GM23248 (cell line): ENCODE measurements around the gene TNIP1. TPM values are rescaled to one million over a fixed set of nuclear protein-coding genes. Genes with fewer than 3 reads are reported as not detected.

Experiments used
- DNase-seq: peaks from one replicate; pipeline ENCODE4 v3.0.0-alpha.2; 2015
- H2AFZ ChIP-seq: fragments of 200-600 bp; sonication (generic); 2 replicates; pipeline ENCODE4 v1.6.1; 2016; ENCODE audit warnings: antibody characterized with exemption
- H3F3A ChIP-seq: fragments of 200-600 bp; sonication (generic); 2 replicates; pipeline ENCODE4 v1.6.1; 2016; ENCODE audit warnings: mild to moderate bottlenecking, antibody characterized with exemption, mixed run types; ENCODE audit not compliant: insufficient read depth
- H3K27ac ChIP-seq: fragments of 200-600 bp; sonication (generic); 2 replicates; pipeline ENCODE4 v1.5.1; 2016; ENCODE audit warnings: mild to moderate bottlenecking
- H3K27me3 ChIP-seq: fragments of 200-600 bp; sonication (generic); replicated peaks from 2 replicates; pipeline ENCODE4 v1.6.1; 2016; ENCODE audit warnings: mild to moderate bottlenecking; ENCODE audit not compliant: insufficient read depth
- H3K36me3 ChIP-seq: fragments of 200-600 bp; sonication (generic); 2 replicates; pipeline ENCODE4 v1.6.1; 2016; ENCODE audit warnings: low read depth, mild to moderate bottlenecking
- H3K4me1 ChIP-seq: fragments of 200-600 bp; sonication (generic); 2 replicates; pipeline ENCODE4 v1.6.1; 2016; ENCODE audit warnings: mild to moderate bottlenecking; ENCODE audit not compliant: insufficient read depth
- H3K4me2 ChIP-seq: fragments of 200-600 bp; sonication (generic); one replicate; pipeline ENCODE4 v1.6.1; 2016; ENCODE audit warnings: mild to moderate bottlenecking; ENCODE audit not compliant: unreplicated experiment
- H3K4me3 ChIP-seq: fragments of 200-600 bp; sonication (generic); 2 replicates; pipeline ENCODE4 v1.5.1; 2016; ENCODE audit warnings: mild to moderate bottlenecking
- H3K79me2 ChIP-seq: fragments of 200-600 bp; sonication (generic); 2 replicates; pipeline ENCODE4 v1.6.1; 2016; ENCODE audit warnings: mild to moderate bottlenecking; ENCODE audit not compliant: insufficient read depth
- H3K9ac ChIP-seq: fragments of 200-600 bp; sonication (generic); 2 replicates; pipeline ENCODE4 v1.6.1; 2016; ENCODE audit warnings: mild to moderate bottlenecking
- H3K9me2 ChIP-seq: fragments of 200-600 bp; sonication (generic); 2 replicates; pipeline ENCODE4 v1.6.1; 2016; ENCODE audit warnings: mixed run types, mild to moderate bottlenecking, moderate library complexity; ENCODE audit not compliant: insufficient read depth
- H3K9me3 ChIP-seq: fragments of 200-600 bp; sonication (generic); one replicate; pipeline ENCODE4 v1.6.1; 2017; ENCODE audit warnings: low read depth
- H4K20me1 ChIP-seq: fragments of 200-600 bp; sonication (generic); 2 replicates; pipeline ENCODE4 v1.6.0; 2016; ENCODE audit not compliant: insufficient read depth
- EZH2 ChIP-seq: fragments of 200-600 bp; sonication (generic); IDR thresholded peaks from 2 replicates; pipeline ENCODE4 v1.6.1; 2018; ENCODE audit warnings: antibody characterized with exemption, mild to moderate bottlenecking; ENCODE audit not compliant: insufficient read depth, poor library complexity, severe bottlenecking
- EZH2phosphoT487 ChIP-seq: fragments of 200-600 bp; sonication (generic); IDR thresholded peaks from 2 replicates; pipeline ENCODE4 v1.6.1; 2018; ENCODE audit warnings: antibody characterized with exemption, moderate library complexity, mild to moderate bottlenecking, low read depth; ENCODE audit not compliant: insufficient read depth
- WGBS, 2 experiments: methylation state at CpG; one replicate each; pipeline ENCODE4 v1.1.6; 2015 to 2017; ENCODE audit warnings: low lambda C conversion rate in 2 of 2, low coverage in 1 of 2; ENCODE audit errors: missing lambda C conversion rate in 2 of 2; 5-methylcytosine and 5-hydroxymethylcytosine counted together
- in situ Hi-C: fragments of 300-500 bp; cut with MboI; formaldehyde crosslinking; loops from 2 replicates; pipeline ENCODE4 v1.15.0; 2020
- polyA plus RNA-seq: library from polyadenylated mRNA; unstranded; fragments of >200 nt; fragmentation: Nextera tagmentation; extraction: Ambion mirVana; gene quantifications from 2 replicates; pipeline ENCODE4 v1.2.1, GENCODE V29; 2016
- total RNA-seq: library from RNA; depleted of rRNA; stranded (reverse); fragments of >200 nt; shearing (Covaris generic); gene quantifications from 2 replicates; pipeline ENCODE4 v1.2.3, GENCODE V29; 2014

Gene TNIP1
- total and polyA plus RNA-seq, 2 experiments from 2014 or later: 43.2 to 88.8 TPM

- H3F3A ChIP-seq: 0 out of 2 replicates have a peak, but pooled peaks cover 6% of the 10 kb centered on the region
- H3K4me2 ChIP-seq: no peak overlapping the region
- no peak overlapping the region for H3K4me3 ChIP-seq
- no peak for TF ChIP-seq EZH2
- no peak for TF ChIP-seq EZH2phosphoT487
- H3K4me1 ChIP-seq: no peaks in the 10 kb centered on the region
- H3K27me3 ChIP-seq: no peaks in the 10 kb centered on the region
- peak; percentile 36 for DNase-seq
- WGBS, 2 experiments: 94 to 100% methylated on average over 4 of the region's 4 CpGs
- no peak overlapping the region for H3K27ac ChIP-seq
- no peaks in the 10 kb centered on the region for H3K9me2 ChIP-seq
- no peak overlapping the region for H3K9ac ChIP-seq
- no peaks in the 10 kb centered on the region for H3K79me2 ChIP-seq
- H4K20me1 ChIP-seq: no peaks in the 10 kb centered on the region
- no peaks in the 10 kb centered on the region for H3K9me3 ChIP-seq
- no peak overlapping the region for H2AFZ ChIP-seq
- peaks cover 9% of the 10 kb centered on the region; the same call in 1 of the 2 replicates for H3K36me3 ChIP-seq
- in situ Hi-C loops: loop anchor here (5.0 kb wide), 1 partner anchor 63 kb away; no protein-coding TSS in a partner anchor
These were observed 26.9 kb downstream of the TNIP1 start for GRCh38 chr5:151053796-151054462.

GRCh38 chr5:151052836-151053235 is 28.0 kb downstream of the TNIP1 start:
- Histone ChIP-seq H3K79me2 (no peaks in the 10 kb centered on the region), H3K9me3 (no peaks in the 10 kb centered on the region), H2AFZ (no peak overlapping the region), H3K9me2 (no peaks in the 10 kb centered on the region), H3K4me2 (no peak overlapping the region), H3K27me3 (no peaks in the 10 kb centered on the region), H3F3A (0 out of 2 replicates have a peak, but pooled peaks cover 6% of the 10 kb centered on the region), H3K27ac (no peak overlapping the region), H3K4me3 (no peak overlapping the region), H3K4me1 (no peaks in the 10 kb centered on the region), H3K36me3 (peaks cover 12% of the 10 kb centered on the region; the same call in 1 of the 2 replicates), H3K9ac (no peak overlapping the region), H4K20me1 (no peaks in the 10 kb centered on the region)
- 82 to 94% methylated on average over 3 of the region's 3 CpGs for WGBS, 2 experiments
- DNase-seq: no peak
- TF ChIP-seq EZH2phosphoT487: no peak
- in situ Hi-C loops: loop anchor here (5.0 kb wide), 1 partner anchor 64 kb away; no protein-coding TSS in a partner anchor

- H3K4me3 ChIP-seq: no peak overlapping the region
- no peaks in the 10 kb centered on the region for H3K4me1 ChIP-seq
- no peak overlapping the region for H3K27ac ChIP-seq
- in situ Hi-C loops: loop anchor here (5.0 kb wide), 1 partner anchor 65 kb away; no protein-coding TSS in a partner anchor
- H3K9me3 ChIP-seq: no peaks in the 10 kb centered on the region
- H2AFZ ChIP-seq: no peak overlapping the region
- no peak overlapping the region for H3K9ac ChIP-seq
- no peaks in the 10 kb centered on the region for H3K9me2 ChIP-seq
- no peak overlapping the region for H3K4me2 ChIP-seq
- 84 to 88% methylated on average over 10 of the region's 10 CpGs for WGBS, 2 experiments
- H3K79me2 ChIP-seq: no peaks in the 10 kb centered on the region
- no peak for DNase-seq
- no peaks in the 10 kb centered on the region for H3K27me3 ChIP-seq
- H4K20me1 ChIP-seq: no peaks in the 10 kb centered on the region
- TF ChIP-seq EZH2phosphoT487: no peak
- no peak for TF ChIP-seq EZH2
- H3K36me3 ChIP-seq: peaks cover 16% of the 10 kb centered on the region; the same call in 1 of the 2 replicates
- H3F3A ChIP-seq: 0 out of 2 replicates have a peak, but pooled peaks cover 6% of the 10 kb centered on the region
These were observed 28.8 kb downstream of the TNIP1 start for GRCh38 chr5:151051931-151052608.

GRCh38 chr5:151051066-151051930 is 29.5 kb downstream of the TNIP1 start:
- in situ Hi-C loops: loop anchor here (5.0 kb wide), 1 partner anchor 66 kb away; no protein-coding TSS in a partner anchor
- DNase-seq: peak; percentile 81
- no peak overlapping the region for H3K9ac ChIP-seq
- no peaks in the 10 kb centered on the region for H3K79me2 ChIP-seq
- H3F3A ChIP-seq: 0 out of 2 replicates have a peak, but pooled peaks cover 6% of the 10 kb centered on the region
- no peak overlapping the region for H2AFZ ChIP-seq
- no peak overlapping the region for H3K4me3 ChIP-seq
- 64 to 66% methylated on average over 6 of the region's 6 CpGs for WGBS, 2 experiments
- H3K4me1 ChIP-seq: no peaks in the 10 kb centered on the region
- H3K4me2 ChIP-seq: no peak overlapping the region
- no peaks in the 10 kb centered on the region for H3K27me3 ChIP-seq
- H3K36me3 ChIP-seq: peaks cover 22% of the 10 kb centered on the region; the same call in 1 of the 2 replicates
- TF ChIP-seq EZH2phosphoT487: no peak
- no peak for TF ChIP-seq EZH2
- no peaks in the 10 kb centered on the region for H3K9me3 ChIP-seq
- H3K9me2 ChIP-seq: no peaks in the 10 kb centered on the region
- no peaks in the 10 kb centered on the region for H4K20me1 ChIP-seq
- H3K27ac ChIP-seq: no peak overlapping the region
